ENCODE data around the gene MMP10.

DNA sequence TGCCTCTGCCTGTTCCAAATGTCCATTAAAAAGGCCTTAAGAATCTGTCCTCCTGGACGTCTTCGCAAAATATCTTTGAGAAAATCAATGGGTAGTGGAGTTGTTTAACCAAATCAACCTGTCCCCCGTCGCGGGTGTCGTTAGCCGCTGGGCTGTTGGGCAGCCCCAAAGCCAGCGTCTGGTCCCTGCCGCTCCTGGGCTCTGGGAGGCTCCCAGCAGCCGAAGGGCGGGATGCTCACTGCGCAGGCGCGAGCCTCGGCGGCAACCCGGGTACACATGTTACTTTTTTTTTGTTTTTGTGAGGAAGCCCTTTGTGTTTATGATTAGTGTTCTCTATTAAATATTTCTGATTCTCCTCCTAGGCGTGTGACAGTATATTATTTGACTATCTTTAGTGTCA, 12.6 kb downstream of the MMP10 start:
- TF ChIP-seq, protein P1, sequence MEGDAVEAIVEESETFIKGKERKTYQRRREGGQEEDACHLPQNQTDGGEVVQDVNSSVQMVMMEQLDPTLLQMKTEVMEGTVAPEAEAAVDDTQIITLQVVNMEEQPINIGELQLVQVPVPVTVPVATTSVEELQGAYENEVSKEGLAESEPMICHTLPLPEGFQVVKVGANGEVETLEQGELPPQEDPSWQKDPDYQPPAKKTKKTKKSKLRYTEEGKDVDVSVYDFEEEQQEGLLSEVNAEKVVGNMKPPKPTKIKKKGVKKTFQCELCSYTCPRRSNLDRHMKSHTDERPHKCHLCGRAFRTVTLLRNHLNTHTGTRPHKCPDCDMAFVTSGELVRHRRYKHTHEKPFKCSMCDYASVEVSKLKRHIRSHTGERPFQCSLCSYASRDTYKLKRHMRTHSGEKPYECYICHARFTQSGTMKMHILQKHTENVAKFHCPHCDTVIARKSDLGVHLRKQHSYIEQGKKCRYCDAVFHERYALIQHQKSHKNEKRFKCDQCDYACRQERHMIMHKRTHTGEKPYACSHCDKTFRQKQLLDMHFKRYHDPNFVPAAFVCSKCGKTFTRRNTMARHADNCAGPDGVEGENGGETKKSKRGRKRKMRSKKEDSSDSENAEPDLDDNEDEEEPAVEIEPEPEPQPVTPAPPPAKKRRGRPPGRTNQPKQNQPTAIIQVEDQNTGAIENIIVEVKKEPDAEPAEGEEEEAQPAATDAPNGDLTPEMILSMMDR (conservative IDR thresholded peaks at IDR 0.05; ENCODE audit: low read depth in 2 of 2) = no peak
- TF ChIP-seq EZH2phosphoT487 (IDR thresholded peaks at IDR 0.05; ENCODE audit: unreplicated experiment) (no peak), POLR2AphosphoS5 (IDR thresholded peaks at IDR 0.05; ENCODE audit: low read depth) (no peak), CREB1 (CRISPR knock-in tag; IDR thresholded peaks at IDR 0.05; ENCODE audit: low read depth) (no peak), EZH2 (IDR thresholded peaks at IDR 0.05; ENCODE audit: low read depth, unreplicated experiment) (no peak), STAT1 (IDR thresholded peaks at IDR 0.05; ENCODE audit: unreplicated experiment) (no peak), JUNB (IDR thresholded peaks at IDR 0.05; ENCODE audit: unreplicated experiment) (no peak), ZNF114 (CRISPR knock-in tag; IDR thresholded peaks at IDR 0.05) (no peak), NANOG (IDR thresholded peaks at IDR 0.05; ENCODE audit: borderline replicate concordance) (no peak)
- TF ChIP-seq, protein P2, sequence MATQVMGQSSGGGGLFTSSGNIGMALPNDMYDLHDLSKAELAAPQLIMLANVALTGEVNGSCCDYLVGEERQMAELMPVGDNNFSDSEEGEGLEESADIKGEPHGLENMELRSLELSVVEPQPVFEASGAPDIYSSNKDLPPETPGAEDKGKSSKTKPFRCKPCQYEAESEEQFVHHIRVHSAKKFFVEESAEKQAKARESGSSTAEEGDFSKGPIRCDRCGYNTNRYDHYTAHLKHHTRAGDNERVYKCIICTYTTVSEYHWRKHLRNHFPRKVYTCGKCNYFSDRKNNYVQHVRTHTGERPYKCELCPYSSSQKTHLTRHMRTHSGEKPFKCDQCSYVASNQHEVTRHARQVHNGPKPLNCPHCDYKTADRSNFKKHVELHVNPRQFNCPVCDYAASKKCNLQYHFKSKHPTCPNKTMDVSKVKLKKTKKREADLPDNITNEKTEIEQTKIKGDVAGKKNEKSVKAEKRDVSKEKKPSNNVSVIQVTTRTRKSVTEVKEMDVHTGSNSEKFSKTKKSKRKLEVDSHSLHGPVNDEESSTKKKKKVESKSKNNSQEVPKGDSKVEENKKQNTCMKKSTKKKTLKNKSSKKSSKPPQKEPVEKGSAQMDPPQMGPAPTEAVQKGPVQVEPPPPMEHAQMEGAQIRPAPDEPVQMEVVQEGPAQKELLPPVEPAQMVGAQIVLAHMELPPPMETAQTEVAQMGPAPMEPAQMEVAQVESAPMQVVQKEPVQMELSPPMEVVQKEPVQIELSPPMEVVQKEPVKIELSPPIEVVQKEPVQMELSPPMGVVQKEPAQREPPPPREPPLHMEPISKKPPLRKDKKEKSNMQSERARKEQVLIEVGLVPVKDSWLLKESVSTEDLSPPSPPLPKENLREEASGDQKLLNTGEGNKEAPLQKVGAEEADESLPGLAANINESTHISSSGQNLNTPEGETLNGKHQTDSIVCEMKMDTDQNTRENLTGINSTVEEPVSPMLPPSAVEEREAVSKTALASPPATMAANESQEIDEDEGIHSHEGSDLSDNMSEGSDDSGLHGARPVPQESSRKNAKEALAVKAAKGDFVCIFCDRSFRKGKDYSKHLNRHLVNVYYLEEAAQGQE (IDR thresholded peaks at IDR 0.05; ENCODE audit: unreplicated experiment) = no peak
- TF ChIP-seq, protein P3, sequence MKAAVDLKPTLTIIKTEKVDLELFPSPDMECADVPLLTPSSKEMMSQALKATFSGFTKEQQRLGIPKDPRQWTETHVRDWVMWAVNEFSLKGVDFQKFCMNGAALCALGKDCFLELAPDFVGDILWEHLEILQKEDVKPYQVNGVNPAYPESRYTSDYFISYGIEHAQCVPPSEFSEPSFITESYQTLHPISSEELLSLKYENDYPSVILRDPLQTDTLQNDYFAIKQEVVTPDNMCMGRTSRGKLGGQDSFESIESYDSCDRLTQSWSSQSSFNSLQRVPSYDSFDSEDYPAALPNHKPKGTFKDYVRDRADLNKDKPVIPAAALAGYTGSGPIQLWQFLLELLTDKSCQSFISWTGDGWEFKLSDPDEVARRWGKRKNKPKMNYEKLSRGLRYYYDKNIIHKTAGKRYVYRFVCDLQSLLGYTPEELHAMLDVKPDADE (IDR thresholded peaks at IDR 0.05) = no peak
- TF ChIP-seq, protein P4, sequence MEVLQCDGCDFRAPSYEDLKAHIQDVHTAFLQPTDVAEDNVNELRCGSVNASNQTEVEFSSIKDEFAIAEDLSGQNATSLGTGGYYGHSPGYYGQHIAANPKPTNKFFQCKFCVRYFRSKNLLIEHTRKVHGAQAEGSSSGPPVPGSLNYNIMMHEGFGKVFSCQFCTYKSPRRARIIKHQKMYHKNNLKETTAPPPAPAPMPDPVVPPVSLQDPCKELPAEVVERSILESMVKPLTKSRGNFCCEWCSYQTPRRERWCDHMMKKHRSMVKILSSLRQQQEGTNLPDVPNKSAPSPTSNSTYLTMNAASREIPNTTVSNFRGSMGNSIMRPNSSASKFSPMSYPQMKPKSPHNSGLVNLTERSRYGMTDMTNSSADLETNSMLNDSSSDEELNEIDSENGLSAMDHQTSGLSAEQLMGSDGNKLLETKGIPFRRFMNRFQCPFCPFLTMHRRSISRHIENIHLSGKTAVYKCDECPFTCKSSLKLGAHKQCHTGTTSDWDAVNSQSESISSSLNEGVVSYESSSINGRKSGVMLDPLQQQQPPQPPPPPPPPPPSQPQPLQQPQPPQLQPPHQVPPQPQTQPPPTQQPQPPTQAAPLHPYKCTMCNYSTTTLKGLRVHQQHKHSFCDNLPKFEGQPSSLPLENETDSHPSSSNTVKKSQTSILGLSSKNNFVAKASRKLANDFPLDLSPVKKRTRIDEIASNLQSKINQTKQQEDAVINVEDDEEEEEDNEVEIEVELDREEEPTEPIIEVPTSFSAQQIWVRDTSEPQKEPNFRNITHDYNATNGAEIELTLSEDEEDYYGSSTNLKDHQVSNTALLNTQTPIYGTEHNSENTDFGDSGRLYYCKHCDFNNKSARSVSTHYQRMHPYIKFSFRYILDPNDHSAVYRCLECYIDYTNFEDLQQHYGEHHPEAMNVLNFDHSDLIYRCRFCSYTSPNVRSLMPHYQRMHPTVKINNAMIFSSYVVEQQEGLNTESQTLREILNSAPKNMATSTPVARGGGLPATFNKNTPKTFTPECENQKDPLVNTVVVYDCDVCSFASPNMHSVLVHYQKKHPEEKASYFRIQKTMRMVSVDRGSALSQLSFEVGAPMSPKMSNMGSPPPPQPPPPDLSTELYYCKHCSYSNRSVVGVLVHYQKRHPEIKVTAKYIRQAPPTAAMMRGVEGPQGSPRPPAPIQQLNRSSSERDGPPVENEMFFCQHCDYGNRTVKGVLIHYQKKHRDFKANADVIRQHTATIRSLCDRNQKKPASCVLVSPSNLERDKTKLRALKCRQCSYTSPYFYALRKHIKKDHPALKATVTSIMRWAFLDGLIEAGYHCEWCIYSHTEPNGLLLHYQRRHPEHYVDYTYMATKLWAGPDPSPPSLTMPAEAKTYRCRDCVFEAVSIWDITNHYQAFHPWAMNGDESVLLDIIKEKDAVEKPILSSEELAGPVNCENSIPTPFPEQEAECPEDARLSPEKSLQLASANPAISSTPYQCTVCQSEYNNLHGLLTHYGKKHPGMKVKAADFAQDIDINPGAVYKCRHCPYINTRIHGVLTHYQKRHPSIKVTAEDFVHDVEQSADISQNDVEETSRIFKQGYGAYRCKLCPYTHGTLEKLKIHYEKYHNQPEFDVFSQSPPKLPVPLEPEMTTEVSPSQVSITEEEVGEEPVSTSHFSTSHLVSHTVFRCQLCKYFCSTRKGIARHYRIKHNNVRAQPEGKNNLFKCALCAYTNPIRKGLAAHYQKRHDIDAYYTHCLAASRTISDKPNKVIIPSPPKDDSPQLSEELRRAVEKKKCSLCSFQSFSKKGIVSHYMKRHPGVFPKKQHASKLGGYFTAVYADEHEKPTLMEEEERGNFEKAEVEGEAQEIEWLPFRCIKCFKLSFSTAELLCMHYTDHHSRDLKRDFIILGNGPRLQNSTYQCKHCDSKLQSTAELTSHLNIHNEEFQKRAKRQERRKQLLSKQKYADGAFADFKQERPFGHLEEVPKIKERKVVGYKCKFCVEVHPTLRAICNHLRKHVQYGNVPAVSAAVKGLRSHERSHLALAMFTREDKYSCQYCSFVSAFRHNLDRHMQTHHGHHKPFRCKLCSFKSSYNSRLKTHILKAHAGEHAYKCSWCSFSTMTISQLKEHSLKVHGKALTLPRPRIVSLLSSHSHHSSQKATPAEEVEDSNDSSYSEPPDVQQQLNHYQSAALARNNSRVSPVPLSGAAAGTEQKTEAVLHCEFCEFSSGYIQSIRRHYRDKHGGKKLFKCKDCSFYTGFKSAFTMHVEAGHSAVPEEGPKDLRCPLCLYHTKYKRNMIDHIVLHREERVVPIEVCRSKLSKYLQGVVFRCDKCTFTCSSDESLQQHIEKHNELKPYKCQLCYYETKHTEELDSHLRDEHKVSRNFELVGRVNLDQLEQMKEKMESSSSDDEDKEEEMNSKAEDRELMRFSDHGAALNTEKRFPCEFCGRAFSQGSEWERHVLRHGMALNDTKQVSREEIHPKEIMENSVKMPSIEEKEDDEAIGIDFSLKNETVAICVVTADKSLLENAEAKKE (CRISPR knock-in tag; IDR thresholded peaks at IDR 0.05) = no peak

Measured in GM23338 (cell line).